GM19351 (cell line): ENCODE data around the gene UBP1.
"Not testable (repeated sequence)": the region's sequence is repeated elsewhere in the genome, so short reads cannot be mapped to it uniquely, and the experiment has no call there.

Source experiments
- ATAC-seq: cut with Tn5 transposase; IDR thresholded peaks from one replicate; pipeline ENCODE4 v1.9.1; 2021; ENCODE audit warnings: mild to moderate bottlenecking, moderate library complexity; ENCODE audit not compliant: unreplicated experiment

UBP1 gene

GRCh38 chr3:33437556-33438283 is 2.5 kb downstream of the UBP1 start:
- ATAC-seq = no peak

GRCh38 chr3:33433843-33434242 is 6.4 kb downstream of the UBP1 start:
- ATAC-seq = no peak

DNA sequence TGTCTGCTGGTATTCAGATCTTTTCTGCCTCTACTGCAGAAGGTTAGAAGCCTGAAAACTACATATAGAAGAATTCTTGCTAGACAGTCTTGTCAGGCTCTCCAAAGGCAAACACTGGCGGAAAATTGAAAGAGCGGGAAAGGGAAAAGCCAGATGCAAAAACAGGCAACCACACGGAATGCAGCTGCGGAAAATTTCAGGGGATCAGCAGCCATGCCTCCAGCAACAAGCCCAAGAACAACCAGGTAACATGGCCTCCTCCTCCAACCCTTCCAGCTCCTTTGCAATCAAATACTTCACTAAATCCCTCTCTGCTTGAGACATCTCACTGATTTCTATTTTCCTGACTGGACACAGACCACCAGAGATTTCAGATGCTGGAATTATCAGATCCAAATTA is 9.6 kb downstream of the UBP1 start:
- no peak for ATAC-seq

DNA sequence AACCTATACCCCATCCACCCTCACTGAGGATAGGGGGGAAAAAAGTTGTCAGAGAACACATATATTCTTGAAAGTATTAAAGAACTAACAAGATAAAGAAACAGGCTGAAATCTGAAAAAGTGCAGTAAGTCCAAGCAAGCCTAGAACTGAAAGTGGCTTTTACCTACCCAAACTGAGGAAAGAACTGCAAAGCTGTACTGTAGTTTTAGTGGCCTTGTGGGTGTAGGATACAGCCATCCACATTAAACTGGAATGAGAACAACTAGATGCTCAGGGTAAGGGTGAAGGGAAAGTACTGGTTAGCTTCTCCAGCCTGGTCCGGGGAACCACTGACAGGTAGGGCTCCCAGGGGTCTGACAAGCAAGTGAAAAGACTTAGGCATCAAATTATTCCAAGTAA is 10.1 kb downstream of the UBP1 start:
- no peak for ATAC-seq

DNA sequence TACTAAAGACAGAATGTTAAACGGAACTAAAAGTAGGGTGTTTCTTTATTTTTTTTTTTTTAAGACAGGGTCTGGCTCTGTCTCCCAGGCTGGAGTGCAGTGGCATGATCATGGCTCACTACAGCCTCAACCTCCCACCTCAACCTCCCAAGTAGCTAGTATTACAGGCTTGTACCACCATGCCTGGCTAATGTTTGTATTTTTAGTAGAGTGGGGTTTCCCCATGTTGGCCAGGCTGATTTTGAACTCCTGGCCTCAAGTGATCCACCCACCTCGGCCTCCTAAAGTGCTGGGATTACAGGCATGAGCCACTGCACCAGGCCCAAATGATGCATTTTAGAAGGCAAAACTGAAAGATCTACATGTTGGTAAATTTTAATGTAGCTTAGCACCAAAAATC is 10.9 kb downstream of the UBP1 start:
- ATAC-seq = not testable (repeated sequence)

DNA sequence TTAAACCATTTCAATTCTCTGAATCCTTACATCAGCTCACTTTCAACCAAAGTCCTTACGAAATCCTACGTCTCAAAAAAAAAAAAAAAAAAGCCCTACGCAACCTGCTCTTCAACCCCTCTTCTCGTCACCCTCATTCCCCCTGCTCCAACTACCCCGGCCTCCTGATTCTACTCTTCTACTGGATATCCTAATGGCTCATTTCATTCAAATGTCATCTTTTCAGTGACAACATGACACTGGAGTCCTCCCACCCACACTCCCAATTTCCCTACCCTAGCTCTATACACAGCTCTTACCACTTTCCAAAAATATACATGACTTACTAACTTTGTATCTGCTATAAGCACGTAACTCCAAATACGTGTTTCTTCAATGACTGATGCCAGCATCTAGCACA is 11.5 kb downstream of the UBP1 start:
- ATAC-seq = no peak

DNA sequence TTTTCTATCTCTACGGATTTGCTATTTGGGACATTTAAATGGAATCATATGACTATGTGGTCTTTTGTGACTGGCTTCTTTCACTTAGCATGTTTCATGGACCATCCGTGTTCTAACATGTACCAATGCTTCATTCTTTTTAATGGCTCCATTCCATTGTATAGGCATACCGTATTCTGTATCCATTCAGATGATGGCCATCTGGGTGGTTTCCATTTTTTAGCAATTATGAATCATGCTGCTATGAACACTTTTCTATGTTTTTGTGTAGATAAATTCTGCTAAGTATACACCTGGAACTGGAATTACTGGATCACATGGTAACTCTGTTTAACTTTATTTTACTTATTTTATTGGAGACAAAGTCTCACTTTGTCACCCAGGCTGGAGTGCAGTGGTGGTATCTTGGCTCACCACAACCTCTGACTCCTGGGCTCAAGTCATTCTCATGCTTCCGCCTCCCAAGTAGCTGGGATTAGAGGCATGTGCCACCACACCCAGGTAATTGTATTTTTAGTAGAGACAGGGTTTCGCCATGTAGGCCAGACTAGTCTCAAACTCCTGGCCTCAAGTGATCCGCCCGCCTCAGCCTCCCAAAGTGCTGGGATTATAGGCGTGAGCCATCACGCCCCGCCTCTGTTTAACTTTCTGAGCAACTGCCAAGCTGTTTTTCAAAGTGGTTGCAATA is 13.4 kb downstream of the UBP1 start:
- no peak for ATAC-seq

DNA sequence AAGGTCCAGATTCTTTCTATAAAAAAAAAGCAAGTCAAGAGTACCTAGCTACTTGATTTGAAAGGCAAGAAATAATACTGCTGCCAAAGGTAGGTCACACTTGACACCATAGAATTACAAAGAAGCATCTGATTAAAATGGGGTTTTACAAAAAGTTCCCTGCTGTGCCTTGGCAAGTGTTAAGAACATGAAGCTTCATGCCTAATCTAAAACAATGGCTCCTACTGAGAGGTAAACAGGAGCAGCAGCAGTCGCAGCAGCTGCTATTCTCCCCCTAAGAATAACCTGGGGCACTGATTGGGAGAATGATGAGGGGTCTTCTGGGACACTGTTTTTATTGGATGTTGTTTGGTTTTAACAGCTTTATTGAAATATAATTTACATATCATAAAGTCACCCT is 14.1 kb downstream of the UBP1 start:
- no peak for ATAC-seq

DNA sequence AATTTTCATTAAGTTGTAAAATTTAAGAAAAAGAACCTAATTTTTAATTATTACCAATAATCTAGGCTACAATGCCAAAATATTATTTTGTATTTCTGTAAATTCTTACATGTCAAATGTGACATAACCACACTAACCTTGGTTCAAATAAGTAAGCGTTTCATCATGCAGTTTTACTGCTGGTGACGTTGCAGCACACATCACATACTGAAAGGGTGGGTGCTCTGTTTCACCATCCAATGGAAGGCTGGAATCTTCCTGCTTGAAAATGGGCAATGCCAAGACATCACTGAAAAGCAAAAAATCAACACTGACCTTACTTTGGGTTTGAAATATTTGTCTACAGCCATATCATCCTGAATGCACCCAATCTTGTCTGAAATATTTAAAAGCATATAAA is 14.8 kb downstream of the UBP1 start:
- no peak for ATAC-seq

- no peak for ATAC-seq
Measured at GRCh38 chr3:33424606-33425452, 15.4 kb downstream of the UBP1 start.

DNA sequence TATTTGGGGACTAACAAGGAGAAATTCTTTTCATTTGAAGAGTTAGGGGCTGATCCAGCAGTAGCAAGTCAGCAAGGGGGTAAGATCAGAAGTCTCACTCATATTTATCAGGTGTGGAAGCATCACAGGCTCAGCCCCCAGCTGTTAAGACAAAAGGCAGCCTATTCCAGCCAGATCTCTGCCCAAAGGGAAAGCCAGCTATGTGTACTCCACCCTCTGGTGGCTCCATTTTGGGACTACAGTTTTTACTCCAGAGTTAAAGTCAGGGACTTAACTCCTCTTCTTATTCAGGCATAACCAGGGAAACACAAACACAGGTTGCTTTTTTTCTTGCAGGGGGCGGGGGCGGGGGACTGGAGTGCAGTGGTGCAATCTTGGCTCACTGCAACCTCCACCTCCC is 19.2 kb downstream of the UBP1 start:
- ATAC-seq = no peak

GRCh38 chr3:33419948-33420347 is 20.3 kb downstream of the UBP1 start:
- no peak for ATAC-seq

DNA sequence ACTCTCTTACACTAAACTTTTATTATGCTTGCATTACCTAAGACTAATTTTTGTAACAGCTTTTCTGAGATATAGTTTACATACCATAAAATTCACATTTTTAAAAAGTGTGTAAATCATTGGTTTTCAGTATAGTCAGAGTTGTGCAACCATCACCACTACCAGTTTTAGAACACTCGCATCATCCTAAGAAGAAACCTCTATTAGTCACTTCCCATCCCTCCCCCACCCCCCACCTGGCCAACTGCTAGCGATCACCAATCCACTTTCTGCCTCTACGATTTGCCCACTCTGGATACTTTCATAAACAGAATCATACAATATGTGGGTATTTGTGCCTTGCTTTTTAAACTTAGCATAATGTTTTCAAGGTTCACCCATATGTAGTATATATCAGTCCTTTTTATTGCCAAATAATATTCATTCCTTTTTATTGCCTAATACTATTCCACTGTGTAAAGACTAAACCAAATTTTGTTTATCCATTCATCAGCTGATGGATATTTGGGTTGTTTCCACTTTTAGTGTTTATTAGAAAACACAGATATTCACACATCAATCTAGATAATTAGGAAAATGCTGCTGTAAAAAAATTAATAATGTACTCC is 23.0 kb downstream of the UBP1 start:
- no peak for ATAC-seq

- ATAC-seq = not testable (repeated sequence)
Measured at GRCh38 chr3:33410816-33411215, 29.4 kb downstream of the UBP1 start.

GRCh38 chr3:33403756-33404155 is 36.4 kb downstream of the UBP1 start:
- no peak for ATAC-seq

DNA sequence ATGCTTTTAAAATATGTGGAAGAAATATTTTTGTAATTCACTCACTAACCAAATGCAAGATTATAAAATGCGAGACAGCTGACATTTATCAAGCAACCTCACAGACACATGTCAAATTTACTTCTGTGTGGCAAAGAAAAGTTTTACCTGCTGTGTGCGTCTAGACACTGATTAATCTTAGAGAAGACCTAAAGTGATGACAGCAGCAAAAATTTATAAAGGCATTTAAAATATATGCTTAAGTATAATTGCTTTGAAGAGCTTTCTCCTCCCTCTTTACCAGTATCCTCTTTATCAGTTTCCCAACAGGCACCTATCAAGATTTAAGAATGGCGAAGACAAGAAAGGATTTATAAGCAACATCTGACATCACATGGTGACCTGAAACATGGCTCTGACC is 37.3 kb downstream of the UBP1 start:
- ATAC-seq = no peak

GRCh38 chr3:33401781-33402180 is 38.4 kb downstream of the UBP1 start:
- ATAC-seq = no peak

GRCh38 chr3:33398410-33398809 is 41.8 kb downstream of the UBP1 start:
- no peak for ATAC-seq

DNA sequence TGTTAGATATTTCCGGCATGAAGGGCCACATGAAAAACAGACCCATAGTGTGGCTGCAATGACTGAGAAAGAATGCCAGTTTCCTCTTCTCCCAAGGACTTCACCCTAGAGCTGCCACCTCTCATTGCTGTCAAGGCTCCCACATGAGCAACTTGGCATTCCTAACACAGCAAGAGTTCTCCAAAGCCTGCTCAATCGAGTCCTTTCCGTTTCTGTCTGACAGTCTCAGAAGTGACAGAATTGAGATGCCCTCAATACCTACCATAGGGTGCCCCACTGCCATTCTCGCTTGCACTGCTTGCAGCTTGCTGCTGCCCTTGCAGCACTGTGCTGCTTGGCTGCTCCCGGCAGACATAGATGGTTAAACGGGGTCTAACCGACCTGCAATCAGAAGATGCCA is 44.3 kb downstream of the UBP1 start:
- no peak for ATAC-seq

- ATAC-seq = no peak
Measured at GRCh38 chr3:33394403-33395054, 45.7 kb downstream of the UBP1 start.

DNA sequence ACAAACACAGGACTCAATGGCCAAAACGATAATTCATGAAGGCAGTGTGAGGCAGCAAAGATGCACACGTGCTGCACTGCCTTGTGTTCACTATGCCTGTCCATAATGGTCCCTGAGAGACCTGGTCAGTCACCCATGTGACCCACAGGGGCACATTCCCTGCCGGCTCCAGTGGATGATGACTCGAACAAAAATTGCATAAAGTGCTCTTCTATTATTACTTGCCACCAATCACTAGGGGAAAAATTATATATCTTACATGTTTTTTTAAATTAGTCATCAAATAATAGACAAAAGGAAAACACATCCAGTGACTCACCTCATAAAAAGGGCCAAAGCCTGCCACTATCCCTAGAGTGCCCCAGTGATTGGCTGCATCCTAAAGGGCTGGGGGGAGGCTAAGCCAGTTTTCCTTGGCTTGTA is 47.5 kb downstream of the UBP1 start:
- no peak for ATAC-seq
